GM19372 (cell line): ENCODE data around the gene COX6A1.

Experiments used
- ATAC-seq: cut with Tn5 transposase; IDR thresholded peaks from one replicate; pipeline ENCODE4 v1.9.1; 2021; ENCODE audit warnings: mild to moderate bottlenecking, low read depth, moderate library complexity; ENCODE audit not compliant: unreplicated experiment

Gene COX6A1

GRCh38 chr12:120437735-120438494 is at the start of gene COX6A1:
COX6A1 (plus strand) TSS chr12:120438113; CDS start chr12:120438127, 14 bp downstream.
- peak; percentile 95 for ATAC-seq

GRCh38 chr12:120388691-120389481 is 49.0 kb upstream of the COX6A1 start:
- ATAC-seq: no peak

- ATAC-seq: no peak
Measured at GRCh38 chr12:120390540-120391120, 47.3 kb upstream of the COX6A1 start.

- no peak for ATAC-seq
Measured at GRCh38 chr12:120394483-120395367, 43.2 kb upstream of the COX6A1 start.

GRCh38 chr12:120397824-120398540 is 39.9 kb upstream of the COX6A1 start:
- no peak for ATAC-seq

GRCh38 chr12:120399531-120399930 is 38.4 kb upstream of the COX6A1 start:
- no peak for ATAC-seq

- no peak for ATAC-seq
Measured at GRCh38 chr12:120402217-120402616, 35.7 kb upstream of the COX6A1 start.

GRCh38 chr12:120403869-120404268 is 34.0 kb upstream of the COX6A1 start:
- no peak for ATAC-seq

- no peak for ATAC-seq
Measured at GRCh38 chr12:120404271-120404670, 33.6 kb upstream of the COX6A1 start.

- no peak for ATAC-seq
Measured at GRCh38 chr12:120406069-120406468, 31.8 kb upstream of the COX6A1 start.

GRCh38 chr12:120406553-120406952 is 31.4 kb upstream of the COX6A1 start:
- ATAC-seq: no peak

GRCh38 chr12:120408771-120409170 is 29.1 kb upstream of the COX6A1 start:
- no peak for ATAC-seq

- ATAC-seq: no peak
Measured at GRCh38 chr12:120412421-120412820, 25.5 kb upstream of the COX6A1 start.

GRCh38 chr12:120413901-120414695 is 23.8 kb upstream of the COX6A1 start:
- ATAC-seq: no peak

- no peak for ATAC-seq
Measured at GRCh38 chr12:120416490-120417216, 21.3 kb upstream of the COX6A1 start.

GRCh38 chr12:120417917-120418580 is 19.9 kb upstream of the COX6A1 start:
- no peak for ATAC-seq

- ATAC-seq: no peak
Measured at GRCh38 chr12:120421701-120422100, 16.2 kb upstream of the COX6A1 start.
